Loucy (cell line): ENCODE results near the gene MAJIN.

Experiments
- H2AFZ ChIP-seq: fragments of 200-600 bp; sonication (generic); 2 replicates; pipeline ENCODE4 v1.6.0; 2016; ENCODE audit warnings: antibody characterized with exemption, mild to moderate bottlenecking, low read length, moderate library complexity
- H3F3A ChIP-seq: fragments of 200-600 bp; 2 replicates; pipeline ENCODE4 v1.6.0; 2016; ENCODE audit warnings: antibody characterized with exemption, low read depth, mild to moderate bottlenecking
- H3K27me3 ChIP-seq: fragments of 200-600 bp; sonication (generic); 2 replicates; pipeline ENCODE4 v1.6.1; 2014; ENCODE audit warnings: low read length, mild to moderate bottlenecking; ENCODE audit not compliant: insufficient read depth, poor library complexity, severe bottlenecking
- H3K36me3 ChIP-seq: fragments of 200-600 bp; sonication (generic); 2 replicates; pipeline ENCODE4 v1.6.1; 2016; ENCODE audit warnings: low read length; ENCODE audit not compliant: insufficient read depth
- H3K4me1 ChIP-seq: fragments of 200-600 bp; sonication (generic); 2 replicates; pipeline ENCODE4 v1.5.1; 2014; ENCODE audit warnings: low read length, mild to moderate bottlenecking; ENCODE audit not compliant: insufficient read depth, poor library complexity, severe bottlenecking
- H3K4me2 ChIP-seq: fragments of 200-600 bp; sonication (generic); 2 replicates; pipeline ENCODE4 v1.6.0; 2014; ENCODE audit warnings: antibody characterized with exemption, low read length, low read depth, mild to moderate bottlenecking; ENCODE audit not compliant: poor library complexity, severe bottlenecking
- H3K4me3 ChIP-seq: fragments of 200-600 bp; sonication (generic); 2 replicates; pipeline ENCODE4 v1.5.1; 2014; ENCODE audit warnings: low read length, mild to moderate bottlenecking, mixed read lengths; ENCODE audit not compliant: poor library complexity, severe bottlenecking
- H3K79me2 ChIP-seq: fragments of 200-600 bp; sonication (generic); 2 replicates; pipeline ENCODE4 v1.6.1; 2014; ENCODE audit warnings: low read length; ENCODE audit not compliant: insufficient read depth
- H3K9ac ChIP-seq: fragments of 200-600 bp; sonication (generic); 2 replicates; pipeline ENCODE4 v1.6.0; 2014; ENCODE audit warnings: mild to moderate bottlenecking, low read depth, low read length, moderate library complexity; ENCODE audit not compliant: poor library complexity, severe bottlenecking
- H3K9me2 ChIP-seq: fragments of 200-600 bp; sonication (generic); replicated peaks from 2 replicates; pipeline ENCODE4 v1.6.1; 2016; ENCODE audit warnings: low read depth, low read length, mixed read lengths
- H3K9me3 ChIP-seq: fragments of 200-600 bp; sonication (generic); 2 replicates; pipeline ENCODE4 v1.6.1; 2014; ENCODE audit warnings: mild to moderate bottlenecking, antibody characterized with exemption, low read length, low read depth; ENCODE audit not compliant: insufficient read depth
- H4K20me1 ChIP-seq: fragments of 200-600 bp; sonication (generic); 2 replicates; pipeline ENCODE4 v1.6.0; 2014; ENCODE audit warnings: antibody characterized with exemption, low read length, mild to moderate bottlenecking; ENCODE audit not compliant: insufficient read depth, poor library complexity, severe bottlenecking
- EZH2phosphoT487 ChIP-seq: fragments of 200-600 bp; IDR thresholded peaks from 2 replicates; pipeline ENCODE4 v1.6.1; 2018; ENCODE audit warnings: antibody characterized with exemption, mild to moderate bottlenecking, moderate library complexity, borderline replicate concordance
- TF ChIP-seq, protein P1 (sequence below): fragments of 200-600 bp; sonication (generic); conservative IDR thresholded peaks from 2 replicates; pipeline ENCODE4 v1.5.1; 2014; ENCODE audit warnings: mild to moderate bottlenecking, antibody characterized with exemption, low read length

The MAJIN gene

DNA sequence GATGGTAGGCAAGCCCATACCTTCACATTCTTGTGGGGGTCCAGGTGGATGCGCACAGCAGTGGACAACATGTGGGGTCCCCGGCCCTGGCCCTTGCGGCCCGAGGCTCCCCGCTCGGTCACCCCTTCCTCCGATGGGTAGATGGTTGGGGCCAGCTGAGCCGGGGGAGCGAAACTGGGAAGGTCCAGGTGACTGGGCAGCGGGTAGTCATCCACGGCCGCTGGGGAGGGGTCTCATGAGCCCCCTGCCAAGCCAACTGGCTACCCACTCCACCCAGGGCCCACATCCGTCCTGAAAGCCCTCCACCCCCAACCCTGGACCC, 65.6 kb downstream of the MAJIN start:
- Histone ChIP-seq H3K4me2 (no peak overlapping the region), H3K4me3 (no peak overlapping the region), H2AFZ (no peak overlapping the region), H4K20me1 (no peaks in the 10 kb centered on the region), H3K4me1 (no peaks in the 10 kb centered on the region), H3K36me3 (peaks cover 11% of the 10 kb centered on the region; the same call in 1 of the 2 replicates), H3K79me2 (no peaks in the 10 kb centered on the region), H3K9ac (no peak overlapping the region), H3K9me2 (no peaks in the 10 kb centered on the region), H3F3A (no peaks in the 10 kb centered on the region), H3K9me3 (no peaks in the 10 kb centered on the region), H3K27me3 (no peaks in the 10 kb centered on the region)
- TF ChIP-seq, protein P1, sequence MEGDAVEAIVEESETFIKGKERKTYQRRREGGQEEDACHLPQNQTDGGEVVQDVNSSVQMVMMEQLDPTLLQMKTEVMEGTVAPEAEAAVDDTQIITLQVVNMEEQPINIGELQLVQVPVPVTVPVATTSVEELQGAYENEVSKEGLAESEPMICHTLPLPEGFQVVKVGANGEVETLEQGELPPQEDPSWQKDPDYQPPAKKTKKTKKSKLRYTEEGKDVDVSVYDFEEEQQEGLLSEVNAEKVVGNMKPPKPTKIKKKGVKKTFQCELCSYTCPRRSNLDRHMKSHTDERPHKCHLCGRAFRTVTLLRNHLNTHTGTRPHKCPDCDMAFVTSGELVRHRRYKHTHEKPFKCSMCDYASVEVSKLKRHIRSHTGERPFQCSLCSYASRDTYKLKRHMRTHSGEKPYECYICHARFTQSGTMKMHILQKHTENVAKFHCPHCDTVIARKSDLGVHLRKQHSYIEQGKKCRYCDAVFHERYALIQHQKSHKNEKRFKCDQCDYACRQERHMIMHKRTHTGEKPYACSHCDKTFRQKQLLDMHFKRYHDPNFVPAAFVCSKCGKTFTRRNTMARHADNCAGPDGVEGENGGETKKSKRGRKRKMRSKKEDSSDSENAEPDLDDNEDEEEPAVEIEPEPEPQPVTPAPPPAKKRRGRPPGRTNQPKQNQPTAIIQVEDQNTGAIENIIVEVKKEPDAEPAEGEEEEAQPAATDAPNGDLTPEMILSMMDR = no peak
- TF ChIP-seq EZH2phosphoT487 = no peak

DNA sequence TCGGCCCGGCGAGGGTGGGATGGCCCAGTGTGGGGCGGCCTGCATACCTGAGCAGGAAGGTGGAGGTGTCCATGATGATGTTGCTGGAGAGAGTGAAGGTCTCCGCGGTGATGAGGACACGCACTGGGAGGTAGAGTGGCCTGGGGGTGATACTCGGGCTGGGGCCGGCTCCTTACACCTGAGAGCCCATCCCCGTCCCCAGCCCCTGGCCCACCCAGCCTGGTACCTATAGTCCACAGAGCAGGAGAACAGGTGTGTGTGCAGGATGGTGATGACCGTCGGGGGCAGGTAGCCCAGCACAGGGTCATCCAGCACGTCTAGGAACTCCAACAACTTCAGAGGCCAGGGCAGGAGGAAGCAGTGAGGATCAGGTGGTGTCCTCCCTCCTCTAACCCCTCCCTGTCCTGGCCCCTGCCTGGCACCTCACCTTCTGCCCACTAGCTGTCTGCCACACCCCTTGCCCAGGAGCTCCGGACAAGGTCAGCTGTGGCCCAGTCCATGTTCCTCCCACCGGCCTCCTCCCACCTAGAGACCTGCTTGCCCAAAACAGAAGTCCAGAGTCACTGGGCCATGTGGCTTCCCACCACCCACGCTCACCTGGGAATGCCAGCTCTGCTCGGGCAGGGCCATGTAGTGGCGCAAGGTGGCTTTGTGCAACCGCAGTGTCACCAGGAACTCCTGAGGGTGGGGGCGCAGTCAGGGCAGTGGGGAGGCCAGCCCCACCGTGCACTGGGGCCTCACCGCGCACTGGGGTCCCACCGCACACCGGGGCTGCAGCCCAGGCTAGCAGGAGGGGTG, 66.2 kb downstream of the MAJIN start:
- Histone ChIP-seq H3F3A (no peaks in the 10 kb centered on the region), H3K9ac (no peak overlapping the region), H3K4me3 (no peak overlapping the region), H2AFZ (no peak overlapping the region), H3K79me2 (no peaks in the 10 kb centered on the region), H3K4me1 (no peaks in the 10 kb centered on the region), H3K4me2 (no peak overlapping the region), H3K9me2 (no peaks in the 10 kb centered on the region), H3K36me3 (peaks cover 7% of the 10 kb centered on the region; the same call in 1 of the 2 replicates), H3K27me3 (no peaks in the 10 kb centered on the region), H3K9me3 (no peaks in the 10 kb centered on the region), H4K20me1 (no peaks in the 10 kb centered on the region)
- TF ChIP-seq, protein P1 = no peak
- TF ChIP-seq EZH2phosphoT487 = no peak

DNA sequence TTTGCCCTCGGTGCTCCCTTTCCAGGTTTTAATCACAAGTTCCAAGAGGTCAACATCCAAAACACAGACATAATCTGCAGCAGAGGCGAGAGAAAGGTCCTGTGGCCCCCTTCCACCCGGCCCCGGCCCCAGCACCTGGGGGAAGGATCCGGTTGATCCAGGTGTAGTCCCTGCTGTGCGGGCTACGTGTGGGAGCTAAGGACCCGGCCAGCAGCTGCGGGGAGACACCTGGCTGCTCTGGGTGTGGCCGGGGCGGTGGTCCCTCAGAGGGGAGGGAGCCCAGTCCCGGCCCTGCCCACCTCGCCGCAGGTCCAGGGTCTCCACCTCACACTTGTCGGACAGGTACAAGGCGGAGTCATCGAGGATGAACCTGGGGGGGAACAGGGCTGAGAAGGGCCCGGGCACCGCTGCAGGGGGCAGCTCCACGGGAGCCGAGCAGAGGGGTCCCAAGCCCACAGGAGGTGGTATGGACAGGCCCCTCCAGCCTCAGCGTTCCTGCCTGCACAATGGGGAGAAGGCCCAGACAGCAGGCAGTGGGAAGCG, 68.5 kb downstream of the MAJIN start:
- TF ChIP-seq, protein P1 = no peak
- TF ChIP-seq EZH2phosphoT487 = no peak
- Histone ChIP-seq H3K36me3 (peaks cover 6% of the 10 kb centered on the region; the same call in 1 of the 2 replicates), H3K27me3 (no peaks in the 10 kb centered on the region), H3K4me2 (no peak overlapping the region), H3K79me2 (no peaks in the 10 kb centered on the region), H3K4me1 (no peaks in the 10 kb centered on the region), H2AFZ (no peak overlapping the region), H3K9ac (no peak overlapping the region), H3K9me2 (no peaks in the 10 kb centered on the region), H4K20me1 (no peaks in the 10 kb centered on the region), H3K9me3 (no peaks in the 10 kb centered on the region), H3F3A (no peaks in the 10 kb centered on the region), H3K4me3 (no peak overlapping the region)
